Spleen (tissue), 11 donors: Measurements from ENCODE around the gene SLC25A47. TPM values are rescaled to one million over a fixed set of nuclear protein-coding genes. Genes with fewer than 3 reads are reported as not detected.
A peak's percentile ranks its signal among the peaks of the same experiment; 100 is the strongest.

Experiments
- DNase-seq: peaks from one replicate; pipeline ENCODE4 v3.0.0-alpha.2; 2020
- H3K27ac ChIP-seq, 8 donors: fragments of 200-600 bp; sonication (generic) in 7 of 8; 1 replicate in 4 of 8; 2 replicates in 4 of 8; pipeline versions ENCODE4 v1.5.0 to v1.8.0; 2016 to 2021; ENCODE audit warnings: inconsistent platforms in 4 of 8, mild to moderate bottlenecking in 4 of 8, moderate library complexity in 1 of 8
- H3K27me3 ChIP-seq, 7 donors: fragments of 200-600 bp; sonication (generic) in 6 of 7; replicated peaks in 1 of 7; 1 replicate in 4 of 7; 2 replicates in 3 of 7; pipeline versions ENCODE4 v1.5.0 to v1.8.0; 2016 to 2021; ENCODE audit warnings: inconsistent platforms in 3 of 7, mild to moderate bottlenecking in 1 of 7
- H3K36me3 ChIP-seq, 6 donors: fragments of 200-600 bp; sonication (generic) in 5 of 6; 1 replicate in 4 of 6; 2 replicates in 2 of 6; pipeline versions ENCODE4 v1.5.0 to v1.8.0; 2016 to 2021; ENCODE audit warnings: inconsistent platforms in 2 of 6
- H3K4me1 ChIP-seq, 6 donors: fragments of 200-600 bp; sonication (generic) in 5 of 6; 1 replicate in 3 of 6; 2 replicates in 3 of 6; pipeline versions ENCODE4 v1.5.0 to v1.8.0; 2016 to 2021; ENCODE audit warnings: inconsistent platforms in 3 of 6
- H3K4me3 ChIP-seq, 8 donors: fragments of 200-600 bp; sonication (generic) in 7 of 8; 1 replicate in 4 of 8; 2 replicates in 4 of 8; pipeline versions ENCODE4 v1.5.0 to v1.8.0; 2016 to 2021; ENCODE audit warnings: inconsistent platforms in 4 of 8, mild to moderate bottlenecking in 4 of 8, moderate library complexity in 2 of 8
- H3K9me3 ChIP-seq, 8 donors: fragments of 200-600 bp; sonication (generic) in 7 of 8; 1 replicate in 4 of 8; 2 replicates in 4 of 8; pipeline versions ENCODE4 v1.5.0 to v1.8.0; 2016 to 2021; ENCODE audit warnings: inconsistent platforms in 4 of 8
- POLR2A ChIP-seq, 3 donors: fragments of 450-650 bp; IDR thresholded peaks; one replicate each; pipeline ENCODE4 v1.5.1; 2017; ENCODE audit warnings: antibody characterized with exemption in 3 of 3, mild to moderate bottlenecking in 1 of 3
- POLR2AphosphoS5 ChIP-seq, 3 donors: sonication (generic); formaldehyde crosslinking; IDR thresholded peaks; one replicate each; pipeline ENCODE4 v1.5.1; 2017; ENCODE audit warnings: antibody characterized with exemption in 3 of 3
- WGBS, 5 donors: extraction: QIAGEN DNeasy Blood & Tissue Kit in 3 of 5; methylation state at CpG; one replicate each; pipeline versions ENCODE4 v1.1.5 to v1.1.7; 2013 to 2018; 5-methylcytosine and 5-hydroxymethylcytosine counted together
- intact Hi-C: fragments of 100-400 bp; cut with DNase I; formaldehyde crosslinking; loops from one replicate; pipeline ENCODE4 v1.15.0; 2023; ENCODE audit warnings: low total_unique reads
- polyA plus RNA-seq, 3 donors: library from polyadenylated mRNA; stranded (reverse); fragments of 200-250 nt; gene quantifications; one replicate each; pipeline ENCODE4 v1.2.1, GENCODE V29; 2013
- total RNA-seq, 7 donors: library from RNA; depleted of rRNA in 3 of 7; stranded (reverse); fragments of >200 nt in 3 of 7; fragmentation: NEBNext Ultra II Directional in 4 of 7; extraction: Animal tissue kit (Norgen Biotek cat#: 25700) in 4 of 7; gene quantifications; one replicate each; pipeline versions ENCODE4 v1.1.0 to v1.2.1, GENCODE V29; 2016 to 2021
- TF ChIP-seq, protein P1 (sequence below), 11 experiments: fragments of 200-600 bp in 7 of 11; fragments of 450-650 bp in 4 of 11; sonication (generic) in 4 of 11; IDR thresholded peaks in 8 of 11; conservative IDR thresholded peaks in 3 of 11; 1 replicate in 7 of 11; 2 replicates in 4 of 11; pipeline versions ENCODE4 v1.4.0 to v1.8.0; 2016 to 2021; ENCODE audit warnings: antibody characterized with exemption in 11 of 11, inconsistent platforms in 4 of 11, mild to moderate bottlenecking in 1 of 11
- donor health status: healthy with polysubstance abuse.
- donor health status: DM: no; HTN: no; CAD: no; lungs with moderate emphysema.
- donor health status: DM: no; HTN: no; CAD: no.
- donor health status: Bipolar disorder and iron deficiency.
- donor health status: healthy.
- donor health status: DM: no; HTN: no; CAD: no.
- donor health status: DM: yes; HTN: yes; CAD: no.

The SLC25A47 gene
- total and polyA plus RNA-seq, 10 donors = 0.03 to 0.11 TPM; not detected in 8

DNA sequence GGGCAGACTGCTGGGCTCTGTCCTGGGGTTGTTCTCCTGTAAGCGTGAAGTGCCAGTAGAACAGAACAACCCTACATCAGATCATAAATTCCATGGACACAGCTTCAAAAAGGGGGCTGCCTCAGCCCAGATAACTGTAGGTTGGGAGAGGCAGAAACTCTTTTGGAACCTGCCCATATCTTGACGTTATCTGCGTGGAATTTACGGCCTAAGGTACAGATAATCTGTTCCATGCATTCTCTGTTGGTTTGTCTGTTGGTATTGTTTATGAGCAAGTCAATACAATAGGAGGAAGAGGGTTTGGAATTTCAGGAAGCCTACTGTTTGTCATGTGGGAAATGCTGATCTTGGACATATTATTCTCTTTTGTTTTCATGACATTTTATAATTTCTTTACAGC is 36.7 kb downstream of the SLC25A47 start:
- DNase-seq = no peak

DNA sequence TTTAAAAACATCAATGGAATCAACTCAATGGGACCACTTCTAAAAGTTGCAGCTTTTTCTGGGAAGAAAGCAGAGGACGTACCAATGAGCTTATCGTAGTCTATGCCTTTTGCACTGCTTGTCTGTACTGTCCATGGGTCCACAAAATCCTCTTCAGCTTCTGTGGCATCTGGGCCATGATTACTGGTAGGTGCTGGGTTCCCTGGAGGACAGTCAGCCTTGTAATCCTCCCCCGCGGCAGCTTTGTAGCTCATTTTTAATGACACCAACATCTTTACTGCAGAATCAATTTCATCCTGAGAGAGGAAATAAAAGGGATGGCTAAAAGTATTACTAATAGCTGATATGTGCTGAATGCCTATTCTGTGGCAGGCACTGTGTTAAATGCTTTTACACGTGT is 38.5 kb downstream of the SLC25A47 start:
- intact Hi-C loops = no loop called here
- Histone ChIP-seq H3K27me3 (no peaks in the 10 kb centered on the region), H3K4me1 (peaks cover 0 to 31% (median 5%) of the 10 kb centered on the region in 6 donors), H3K36me3 (peaks cover 0 to 100% (median 66%) of the 10 kb centered on the region in 6 donors), H3K9me3 (no peaks in the 10 kb centered on the region), H3K4me3 (no peak overlapping the region), H3K27ac (peak overlapping the region in 1 of 8 donors; percentile 15)
- 94 to 96% (median 95%) methylated on average over 5 of the region's 5 CpGs for whole genome bisulfite sequencing, 5 donors
- DNase-seq = no peak
- TF ChIP-seq POLR2AphosphoS5 (IDR thresholded peaks at IDR 0.05) = no peak
- TF ChIP-seq, protein P1, sequence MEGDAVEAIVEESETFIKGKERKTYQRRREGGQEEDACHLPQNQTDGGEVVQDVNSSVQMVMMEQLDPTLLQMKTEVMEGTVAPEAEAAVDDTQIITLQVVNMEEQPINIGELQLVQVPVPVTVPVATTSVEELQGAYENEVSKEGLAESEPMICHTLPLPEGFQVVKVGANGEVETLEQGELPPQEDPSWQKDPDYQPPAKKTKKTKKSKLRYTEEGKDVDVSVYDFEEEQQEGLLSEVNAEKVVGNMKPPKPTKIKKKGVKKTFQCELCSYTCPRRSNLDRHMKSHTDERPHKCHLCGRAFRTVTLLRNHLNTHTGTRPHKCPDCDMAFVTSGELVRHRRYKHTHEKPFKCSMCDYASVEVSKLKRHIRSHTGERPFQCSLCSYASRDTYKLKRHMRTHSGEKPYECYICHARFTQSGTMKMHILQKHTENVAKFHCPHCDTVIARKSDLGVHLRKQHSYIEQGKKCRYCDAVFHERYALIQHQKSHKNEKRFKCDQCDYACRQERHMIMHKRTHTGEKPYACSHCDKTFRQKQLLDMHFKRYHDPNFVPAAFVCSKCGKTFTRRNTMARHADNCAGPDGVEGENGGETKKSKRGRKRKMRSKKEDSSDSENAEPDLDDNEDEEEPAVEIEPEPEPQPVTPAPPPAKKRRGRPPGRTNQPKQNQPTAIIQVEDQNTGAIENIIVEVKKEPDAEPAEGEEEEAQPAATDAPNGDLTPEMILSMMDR (IDR thresholded peaks at IDR 0.05 in 8 of 11, conservative IDR thresholded peaks at IDR 0.05 in 3 of 11) = no peak
- no peak for TF ChIP-seq POLR2A (IDR thresholded peaks at IDR 0.05)

More for the DNA sequence above, 36.7 kb downstream of the SLC25A47 start:
- Histone ChIP-seq H3K4me1 (peaks cover 0 to 17% (median 0%) of the 10 kb centered on the region in 6 donors), H3K27ac (peak overlapping the region; percentile 3 to 76 (median 57)), H3K36me3 (peaks cover 0 to 100% (median 67%) of the 10 kb centered on the region in 6 donors), H3K4me3 (no peak overlapping the region), H3K9me3 (no peaks in the 10 kb centered on the region), H3K27me3 (no peaks in the 10 kb centered on the region)
- TF ChIP-seq POLR2A (IDR thresholded peaks at IDR 0.05) (no peak), POLR2AphosphoS5 (IDR thresholded peaks at IDR 0.05) (no peak)
- TF ChIP-seq, protein P1 (IDR thresholded peaks at IDR 0.05 in 8 of 11, conservative IDR thresholded peaks at IDR 0.05 in 3 of 11) = no peak
- intact Hi-C loops = no loop called here
- 74 to 89% (median 82%) methylated on average over 4 of the region's 4 CpGs for WGBS, 5 donors

DNA sequence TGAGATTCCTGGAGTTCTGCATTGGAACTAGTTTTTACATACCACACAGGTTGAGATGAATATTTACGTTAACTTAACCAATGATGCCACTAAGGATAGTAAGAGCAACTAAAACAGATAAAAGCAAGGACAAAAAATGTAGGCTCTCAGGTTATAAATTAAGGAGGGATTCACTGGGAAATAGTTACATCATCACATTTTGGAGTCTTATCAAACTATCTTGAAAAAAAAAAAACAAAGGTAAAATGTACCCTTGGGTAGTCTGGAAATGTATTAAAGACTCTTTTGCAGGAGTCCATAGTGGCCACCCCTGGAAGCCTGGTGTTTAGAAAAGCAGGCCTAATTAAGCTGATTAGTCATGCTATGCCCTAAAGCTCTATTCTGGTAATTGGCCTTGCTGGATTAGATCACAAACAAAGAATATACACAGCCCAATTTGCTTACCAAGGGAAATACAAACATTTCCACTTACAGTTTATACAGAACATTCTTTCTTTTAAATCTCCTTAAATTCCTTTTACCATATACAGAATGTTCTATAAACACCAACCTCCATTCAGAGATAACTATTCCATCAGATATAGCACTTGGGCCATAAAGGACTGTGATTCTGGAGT is 39.3 kb downstream of the SLC25A47 start:
- intact Hi-C loops = no loop called here
- no peak overlapping the region for H3K4me3 ChIP-seq
- H3K27ac ChIP-seq = peak overlapping the region in 1 of 8 donors; percentile 29
- no peaks in the 10 kb centered on the region for H3K9me3 ChIP-seq
- TF ChIP-seq POLR2A (IDR thresholded peaks at IDR 0.05) = no peak
- peaks cover 0 to 39% (median 6%) of the 10 kb centered on the region in 6 donors for H3K4me1 ChIP-seq
- 94 to 100% (median 97%) methylated on average over 1 of the region's 1 CpG for WGBS, 5 donors
- H3K36me3 ChIP-seq = peaks cover 0 to 100% (median 65%) of the 10 kb centered on the region in 6 donors
- H3K27me3 ChIP-seq = no peaks in the 10 kb centered on the region
- no peak for DNase-seq

DNA sequence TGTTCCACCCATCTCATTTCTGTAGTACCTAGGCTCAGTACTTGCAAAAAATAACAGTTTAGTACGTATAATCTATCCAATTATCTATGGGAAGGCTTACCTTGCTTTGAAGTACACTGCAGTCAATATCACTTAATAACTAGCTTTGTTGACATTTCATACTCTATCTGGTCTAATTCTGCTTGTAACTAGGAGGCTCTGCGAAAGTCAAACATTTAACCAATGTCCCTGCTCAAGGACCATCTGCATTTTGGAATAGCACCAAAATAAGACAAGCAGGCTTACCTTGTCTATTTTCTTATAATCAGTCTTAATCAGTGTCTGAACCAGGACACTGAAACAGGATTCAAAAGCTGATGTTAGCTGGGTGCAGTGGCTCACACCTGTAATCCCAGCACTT is 39.9 kb downstream of the SLC25A47 start:
- no peak for DNase-seq
- TF ChIP-seq POLR2AphosphoS5 (IDR thresholded peaks at IDR 0.05) (no peak), POLR2A (IDR thresholded peaks at IDR 0.05) (no peak)
- TF ChIP-seq, protein P1 (IDR thresholded peaks at IDR 0.05 in 8 of 11, conservative IDR thresholded peaks at IDR 0.05 in 3 of 11) = no peak
- H3K27me3 ChIP-seq = no peaks in the 10 kb centered on the region
- intact Hi-C loops = no loop called here
- no peaks in the 10 kb centered on the region for H3K9me3 ChIP-seq
- no peak overlapping the region for H3K4me3 ChIP-seq
- peak overlapping the region in 1 of 8 donors; percentile 15 for H3K27ac ChIP-seq
- H3K4me1 ChIP-seq = peaks cover 0 to 44% (median 6%) of the 10 kb centered on the region in 6 donors
- 92 to 97% (median 95%) methylated on average over 2 of the region's 2 CpGs for WGBS, 5 donors
- H3K36me3 ChIP-seq = peaks cover under 1 to 100% (median 71%) of the 10 kb centered on the region in 6 donors
